Measurements from ENCODE around the gene NUDT17. TPM values are rescaled to one million over a fixed set of nuclear protein-coding genes. Genes with fewer than 3 reads are reported as not detected.

Gene NUDT17
- total and polyA plus RNA-seq, 2 experiments from 2014 or later = 2.8 to 4.3 TPM

DNA sequence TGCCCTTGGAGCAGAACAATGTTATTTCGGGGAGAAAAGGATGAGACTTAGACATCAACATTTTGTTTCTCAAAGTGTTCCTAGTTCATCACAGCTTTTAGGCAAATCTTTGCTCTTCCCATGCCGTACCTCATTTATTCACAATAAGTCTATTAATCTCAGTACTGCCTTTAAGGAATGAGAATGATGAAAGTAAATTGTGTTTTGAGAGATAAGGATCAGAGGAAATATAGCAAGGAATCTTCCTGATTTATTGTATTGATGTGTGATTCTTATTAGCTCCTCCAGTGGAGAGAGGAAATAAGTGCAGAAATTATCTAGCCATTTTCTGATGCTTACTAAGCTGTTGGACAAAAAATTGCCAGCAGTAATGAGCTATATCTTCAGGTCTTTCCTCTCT is 19.4 kb upstream of the NUDT17 start:
- no peak overlapping the region for H3K4me2 ChIP-seq
- Mint-ChIP-seq H3K36me3 (ENCODE audit: low read depth) (peaks cover 55% of the 10 kb centered on the region), H3K27ac (no peak overlapping the region)

More for the DNA sequence above, 19.4 kb upstream of the NUDT17 start:
- peaks cover 5% of the 10 kb centered on the region for H3K27me3 Mint-ChIP-seq (ENCODE audit: insufficient read depth, low read depth, poor library complexity)
- Histone ChIP-seq H3K4me3 (no peak overlapping the region), H3K27me3 (ENCODE audit: insufficient read depth) (no peaks in the 10 kb centered on the region), H3F3A (replicated peaks; ENCODE audit: low read depth) (0 out of 2 replicates have a peak, but pooled peaks cover 6% of the 10 kb centered on the region), H3K9me2 (ENCODE audit: insufficient read depth) (no peaks in the 10 kb centered on the region), H2AFZ (no peak overlapping the region), H3K79me2 (replicated peaks; ENCODE audit: insufficient read depth) (peaks cover 23% of the 10 kb centered on the region), H3K27ac (ENCODE audit: low read depth) (no peak overlapping the region), H3K4me1 (ENCODE audit: insufficient read depth) (peaks cover 8% of the 10 kb centered on the region), H3K36me3 (ENCODE audit: insufficient read depth) (peaks cover 46% of the 10 kb centered on the region), H4K20me1 (replicated peaks; ENCODE audit: insufficient read depth) (no peaks in the 10 kb centered on the region)
- H3K4me1 Mint-ChIP-seq = peaks cover 2% of the 10 kb centered on the region; the same call in 2 of the 3 replicates
- peak overlapping the region; percentile 62; the same call in 1 of the 3 replicates for H3K4me3 Mint-ChIP-seq
- no peak for DNase-seq (ENCODE audit: low spot score)
- no peaks in the 10 kb centered on the region for H3K9me3 Mint-ChIP-seq
- no peak for ATAC-seq
- TF ChIP-seq ZNF462 (CRISPR knock-in tag; IDR thresholded peaks at IDR 0.05) (no peak), ZNF114 (CRISPR knock-in tag; IDR thresholded peaks at IDR 0.05) (no peak)

Data from GM23338 (cell line).